HepG2 (cell line): Measurements from ENCODE around the gene CBX2. TPM values are rescaled to one million over a fixed set of nuclear protein-coding genes. Genes with fewer than 3 reads are reported as not detected.

Source experiments
- ATAD3A ChIP-seq: sonication (generic); formaldehyde crosslinking; IDR thresholded peaks from 2 replicates; pipeline ENCODE4 v1.4.0; 2020; ENCODE audit warnings: missing genetic modification reagents
- ELF3 ChIP-seq: IDR thresholded peaks from 2 replicates; pipeline ENCODE4 v1.6.1; 2016; ENCODE audit warnings: missing genetic modification reagents, missing compliant biosample characterization
- ETV5 ChIP-seq: IDR thresholded peaks from 2 replicates; pipeline ENCODE4 v1.6.1; 2018; ENCODE audit warnings: missing biosample characterization, missing genetic modification reagents, inconsistent platforms, borderline replicate concordance
- HNRNPH1 ChIP-seq: fragments of 200-400 bp; formaldehyde crosslinking; optimal IDR thresholded peaks from 2 replicates; pipeline ENCODE3; 2017; ENCODE audit warnings: mild to moderate bottlenecking, low read depth, low read length
- IRF2 ChIP-seq: IDR thresholded peaks from 2 replicates; pipeline ENCODE4 v1.6.1; 2018; ENCODE audit warnings: missing genetic modification reagents, missing compliant biosample characterization
- JARID2 ChIP-seq: sonication (generic); formaldehyde crosslinking; IDR thresholded peaks from 2 replicates; pipeline ENCODE4 v1.8.1; 2023; ENCODE audit warnings: missing genetic modification reagents, inconsistent platforms; ENCODE audit not compliant: insufficient replicate concordance
- KLF13 ChIP-seq: sonication (generic); formaldehyde crosslinking; IDR thresholded peaks from 2 replicates; pipeline ENCODE4 v1.4.0; 2020; ENCODE audit warnings: mild to moderate bottlenecking, missing genetic modification reagents
- KMT2A ChIP-seq: sonication (generic); formaldehyde crosslinking; IDR thresholded peaks from 2 replicates; pipeline ENCODE4 v1.4.0; 2020; ENCODE audit warnings: missing genetic modification reagents
- MAFF ChIP-seq: IDR thresholded peaks from 2 replicates; pipeline ENCODE4 v1.6.1; 2011; ENCODE audit warnings: low read depth, low read length, improper control_type of control experiment
- SETDB1 ChIP-seq: sonication (generic); formaldehyde crosslinking; IDR thresholded peaks from 2 replicates; pipeline ENCODE4 v1.5.1; 2020; ENCODE audit warnings: missing genetic modification reagents, mild to moderate bottlenecking, borderline replicate concordance
- SMAD1 ChIP-seq: sonication (generic); formaldehyde crosslinking; IDR thresholded peaks from 2 replicates; pipeline ENCODE4 v1.4.0; 2020; ENCODE audit warnings: missing genetic modification reagents, low read depth, mild to moderate bottlenecking, borderline replicate concordance
- SOX6 ChIP-seq, 2 experiments: fragments of 450-650 bp in 1 of 2; sonication (generic) in 1 of 2; formaldehyde crosslinking in 1 of 2; IDR thresholded peaks; 2 replicates each; pipeline versions ENCODE4 v1.4.0 to v1.6.1; 2017 to 2020; ENCODE audit warnings: antibody characterized with exemption in 1 of 2, mild to moderate bottlenecking in 1 of 2, missing genetic modification reagents in 1 of 2
- ZNF138 ChIP-seq: sonication (generic); formaldehyde crosslinking; IDR thresholded peaks from 2 replicates; pipeline ENCODE4 v1.5.0; 2020; ENCODE audit warnings: mild to moderate bottlenecking, low read depth, missing genetic modification reagents
- ZNF24 ChIP-seq: fragments of 450-650 bp; IDR thresholded peaks from 2 replicates; pipeline ENCODE4 v1.6.1; 2017; ENCODE audit warnings: antibody characterized with exemption, mild to moderate bottlenecking
- ZNF317 ChIP-seq: sonication (generic); formaldehyde crosslinking; IDR thresholded peaks from 2 replicates; pipeline ENCODE4 v1.5.0; 2020; ENCODE audit warnings: mild to moderate bottlenecking, missing genetic modification reagents
- ZNF468 ChIP-seq: sonication (generic); formaldehyde crosslinking; IDR thresholded peaks from 2 replicates; pipeline ENCODE4 v1.8.0; 2022; ENCODE audit warnings: mild to moderate bottlenecking, moderate library complexity, missing genetic modification reagents
- ZNF607 ChIP-seq: sonication (generic); formaldehyde crosslinking; IDR thresholded peaks from 2 replicates; pipeline ENCODE4 v1.5.1; 2020; ENCODE audit warnings: missing genetic modification reagents, mild to moderate bottlenecking, borderline replicate concordance
- ZNF7 ChIP-seq: IDR thresholded peaks from 2 replicates; pipeline ENCODE4 v1.6.1; 2016; ENCODE audit warnings: missing biosample characterization, missing genetic modification reagents
- ZNF709 ChIP-seq: sonication (generic); formaldehyde crosslinking; IDR thresholded peaks from 2 replicates; pipeline ENCODE4 v1.5.0; 2020; ENCODE audit warnings: mild to moderate bottlenecking, missing genetic modification reagents
- ZNF776 ChIP-seq: sonication (generic); formaldehyde crosslinking; IDR thresholded peaks from 2 replicates; pipeline ENCODE4 v1.4.0; 2020; ENCODE audit warnings: mild to moderate bottlenecking, missing genetic modification reagents
- ZNF781 ChIP-seq: sonication (generic); formaldehyde crosslinking; IDR thresholded peaks from 2 replicates; pipeline ENCODE4 v1.5.1; 2020; ENCODE audit warnings: borderline replicate concordance, mild to moderate bottlenecking, missing genetic modification reagents; ENCODE audit errors: not compliant biosample characterization
- ZNF839 ChIP-seq: sonication (generic); formaldehyde crosslinking; IDR thresholded peaks from 2 replicates; pipeline ENCODE4 v1.4.0; 2020; ENCODE audit warnings: missing genetic modification reagents, mild to moderate bottlenecking, borderline replicate concordance
- polyA plus RNA-seq, 8 experiments: library from polyadenylated mRNA; depleted of rRNA in 3 of 8; stranded (reverse) in 7 of 8; unstranded in 1 of 8; fragments of >200 nt; fragmentation: Illumina TruSeq in 4 of 8; extraction: Trizol in 4 of 8; gene quantifications; 2 replicates each; pipeline versions ENCODE4 v1.2.1 to v1.2.3, GENCODE V29; 2011 to 2016; ENCODE audit warnings: low read depth in 4 of 8, missing spikeins in 1 of 8, mixed read lengths in 1 of 8; ENCODE audit not compliant: insufficient read depth in 1 of 8
- total RNA-seq, 5 experiments: library from RNA; depleted of rRNA; stranded (reverse); fragments of >200 nt; fragmentation: Illumina TruSeq; extraction: Trizol; gene quantifications; 2 replicates each; pipeline ENCODE4 v1.2.3, GENCODE V29; 2016; ENCODE audit warnings: low read depth in 1 of 5
- TF ChIP-seq, protein P1 (sequence below): sonication (generic); formaldehyde crosslinking; conservative IDR thresholded peaks from 2 replicates; pipeline ENCODE4 v1.4.0; 2020; ENCODE audit warnings: missing genetic modification reagents
- TF ChIP-seq, protein P2 (sequence below): sonication (generic); formaldehyde crosslinking; IDR thresholded peaks from 2 replicates; pipeline ENCODE4 v1.8.0; 2022; ENCODE audit warnings: missing genetic modification reagents, mild to moderate bottlenecking, moderate library complexity, borderline replicate concordance

Gene CBX2
- total and polyA plus RNA-seq, 2 of the 13 experiments (the other 11 are each of a cell fraction or from before 2014, with no cell fraction given): 14.5 to 31.1 TPM

- TF ChIP-seq ZNF468 (CRISPR knock-in tag) (no peak), SETDB1 (no peak), ELF3 (CRISPR knock-in tag) (peak; percentile 65; the same call in 1 of the 2 replicates), HNRNPH1 (no peak), ZNF7 (CRISPR knock-in tag) (no peak), KMT2A (CRISPR knock-in tag) (peak; percentile 49; the same call in 1 of the 2 replicates), ATAD3A (CRISPR knock-in tag) (no peak), SOX6 (IDR thresholded peaks at IDR 0.05) (no peak), SOX6 (CRISPR knock-in tag; IDR thresholded peaks at IDR 0.05) (peak; percentile 49), ZNF317 (CRISPR knock-in tag) (0 out of 2 replicates have a peak, but pooled peaks have one; percentile 14), ETV5 (CRISPR knock-in tag) (no peak; the same call in 1 of the 2 replicates), ZNF138 (CRISPR knock-in tag) (no peak), KLF13 (CRISPR knock-in tag) (no peak), SMAD1 (CRISPR knock-in tag) (peak; percentile 50; the same call in 1 of the 2 replicates), MAFF (no peak), ZNF607 (CRISPR knock-in tag) (no peak), ZNF776 (CRISPR knock-in tag) (no peak), ZNF781 (CRISPR knock-in tag) (no peak), IRF2 (CRISPR knock-in tag) (peak; percentile 62; the same call in 1 of the 2 replicates), ZNF709 (CRISPR knock-in tag) (no peak), ZNF839 (no peak), JARID2 (no peak), ZNF24 (no peak)
- TF ChIP-seq, protein P1, sequence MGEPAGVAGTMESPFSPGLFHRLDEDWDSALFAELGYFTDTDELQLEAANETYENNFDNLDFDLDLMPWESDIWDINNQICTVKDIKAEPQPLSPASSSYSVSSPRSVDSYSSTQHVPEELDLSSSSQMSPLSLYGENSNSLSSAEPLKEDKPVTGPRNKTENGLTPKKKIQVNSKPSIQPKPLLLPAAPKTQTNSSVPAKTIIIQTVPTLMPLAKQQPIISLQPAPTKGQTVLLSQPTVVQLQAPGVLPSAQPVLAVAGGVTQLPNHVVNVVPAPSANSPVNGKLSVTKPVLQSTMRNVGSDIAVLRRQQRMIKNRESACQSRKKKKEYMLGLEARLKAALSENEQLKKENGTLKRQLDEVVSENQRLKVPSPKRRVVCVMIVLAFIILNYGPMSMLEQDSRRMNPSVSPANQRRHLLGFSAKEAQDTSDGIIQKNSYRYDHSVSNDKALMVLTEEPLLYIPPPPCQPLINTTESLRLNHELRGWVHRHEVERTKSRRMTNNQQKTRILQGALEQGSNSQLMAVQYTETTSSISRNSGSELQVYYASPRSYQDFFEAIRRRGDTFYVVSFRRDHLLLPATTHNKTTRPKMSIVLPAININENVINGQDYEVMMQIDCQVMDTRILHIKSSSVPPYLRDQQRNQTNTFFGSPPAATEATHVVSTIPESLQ (CRISPR knock-in tag): no peak
- TF ChIP-seq, protein P2, sequence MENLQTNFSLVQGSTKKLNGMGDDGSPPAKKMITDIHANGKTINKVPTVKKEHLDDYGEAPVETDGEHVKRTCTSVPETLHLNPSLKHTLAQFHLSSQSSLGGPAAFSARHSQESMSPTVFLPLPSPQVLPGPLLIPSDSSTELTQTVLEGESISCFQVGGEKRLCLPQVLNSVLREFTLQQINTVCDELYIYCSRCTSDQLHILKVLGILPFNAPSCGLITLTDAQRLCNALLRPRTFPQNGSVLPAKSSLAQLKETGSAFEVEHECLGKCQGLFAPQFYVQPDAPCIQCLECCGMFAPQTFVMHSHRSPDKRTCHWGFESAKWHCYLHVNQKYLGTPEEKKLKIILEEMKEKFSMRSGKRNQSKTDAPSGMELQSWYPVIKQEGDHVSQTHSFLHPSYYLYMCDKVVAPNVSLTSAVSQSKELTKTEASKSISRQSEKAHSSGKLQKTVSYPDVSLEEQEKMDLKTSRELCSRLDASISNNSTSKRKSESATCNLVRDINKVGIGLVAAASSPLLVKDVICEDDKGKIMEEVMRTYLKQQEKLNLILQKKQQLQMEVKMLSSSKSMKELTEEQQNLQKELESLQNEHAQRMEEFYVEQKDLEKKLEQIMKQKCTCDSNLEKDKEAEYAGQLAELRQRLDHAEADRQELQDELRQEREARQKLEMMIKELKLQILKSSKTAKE: no peak
Measured at GRCh38 chr17:79811011-79811867, 33.3 kb downstream of the CBX2 start (continued).
